GM12874 (cell line): ENCODE data around the gene HAP1.

ENCODE experiments used
- TF ChIP-seq, protein P1 (sequence below): IDR thresholded peaks from 2 replicates; pipeline ENCODE4 v1.5.1; 2011; ENCODE audit warnings: low read depth, mild to moderate bottlenecking, control low read depth, low read length, moderate library complexity; ENCODE audit not compliant: insufficient read depth

The HAP1 gene

DNA sequence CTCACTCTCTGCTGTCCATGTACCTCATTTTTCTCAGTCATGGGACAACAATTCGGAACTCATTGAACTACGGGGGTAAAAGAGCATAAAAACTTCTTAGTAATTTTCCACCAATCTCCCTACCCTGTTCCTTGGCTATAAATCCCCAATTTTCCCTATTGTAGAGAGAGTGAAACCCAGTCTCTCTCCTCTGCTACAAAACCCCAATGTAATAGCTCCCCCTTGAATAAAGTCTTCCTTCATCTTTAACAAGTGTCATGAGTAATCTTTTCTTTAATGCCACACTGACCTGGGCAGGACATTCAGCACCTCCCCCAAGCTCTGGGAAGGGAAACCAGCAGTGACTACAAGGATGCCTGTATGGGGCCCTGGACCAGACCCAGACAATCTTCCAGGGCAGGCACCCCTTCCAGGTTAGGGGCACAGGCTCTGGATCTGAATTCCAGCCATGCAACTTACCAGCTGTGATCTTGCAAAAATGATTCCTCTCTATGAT lies 56.0 kb downstream of the HAP1 start:
- TF ChIP-seq, protein P1, sequence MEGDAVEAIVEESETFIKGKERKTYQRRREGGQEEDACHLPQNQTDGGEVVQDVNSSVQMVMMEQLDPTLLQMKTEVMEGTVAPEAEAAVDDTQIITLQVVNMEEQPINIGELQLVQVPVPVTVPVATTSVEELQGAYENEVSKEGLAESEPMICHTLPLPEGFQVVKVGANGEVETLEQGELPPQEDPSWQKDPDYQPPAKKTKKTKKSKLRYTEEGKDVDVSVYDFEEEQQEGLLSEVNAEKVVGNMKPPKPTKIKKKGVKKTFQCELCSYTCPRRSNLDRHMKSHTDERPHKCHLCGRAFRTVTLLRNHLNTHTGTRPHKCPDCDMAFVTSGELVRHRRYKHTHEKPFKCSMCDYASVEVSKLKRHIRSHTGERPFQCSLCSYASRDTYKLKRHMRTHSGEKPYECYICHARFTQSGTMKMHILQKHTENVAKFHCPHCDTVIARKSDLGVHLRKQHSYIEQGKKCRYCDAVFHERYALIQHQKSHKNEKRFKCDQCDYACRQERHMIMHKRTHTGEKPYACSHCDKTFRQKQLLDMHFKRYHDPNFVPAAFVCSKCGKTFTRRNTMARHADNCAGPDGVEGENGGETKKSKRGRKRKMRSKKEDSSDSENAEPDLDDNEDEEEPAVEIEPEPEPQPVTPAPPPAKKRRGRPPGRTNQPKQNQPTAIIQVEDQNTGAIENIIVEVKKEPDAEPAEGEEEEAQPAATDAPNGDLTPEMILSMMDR = no peak

DNA sequence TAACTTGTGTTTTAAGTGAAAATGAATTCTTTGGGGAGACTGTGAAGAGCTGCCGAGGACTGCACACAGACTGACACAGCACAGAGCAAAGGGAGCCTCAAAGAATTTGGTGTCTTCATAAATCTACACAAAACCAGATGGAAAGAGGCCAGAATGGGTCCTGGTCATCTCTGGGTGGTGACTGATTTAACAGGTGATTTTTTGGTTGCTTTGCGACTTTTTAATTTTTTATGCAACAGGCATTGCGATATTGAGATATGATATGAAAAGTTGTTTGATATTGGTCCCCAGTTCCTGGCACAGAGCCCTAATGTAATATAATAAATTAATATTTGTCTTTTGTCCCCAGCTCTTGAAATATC lies 58.4 kb downstream of the HAP1 start:
- TF ChIP-seq, protein P1 = no peak
